IPS-18c (cell line): ENCODE results near the gene DNAI1.

Experiments used
- H3K4me3 ChIP-seq: 2 replicates; pipeline ENCODE4 v1.7.0; 2013; ENCODE audit warnings: low read depth, mild to moderate bottlenecking, low read length, moderate library complexity; ENCODE audit not compliant: insufficient read depth
- H3K9me3 ChIP-seq: one replicate; pipeline ENCODE4 v1.6.1; 2013; ENCODE audit warnings: mild to moderate bottlenecking, low read length, moderate library complexity; ENCODE audit not compliant: control insufficient read depth, insufficient read depth

DNAI1 gene

DNA sequence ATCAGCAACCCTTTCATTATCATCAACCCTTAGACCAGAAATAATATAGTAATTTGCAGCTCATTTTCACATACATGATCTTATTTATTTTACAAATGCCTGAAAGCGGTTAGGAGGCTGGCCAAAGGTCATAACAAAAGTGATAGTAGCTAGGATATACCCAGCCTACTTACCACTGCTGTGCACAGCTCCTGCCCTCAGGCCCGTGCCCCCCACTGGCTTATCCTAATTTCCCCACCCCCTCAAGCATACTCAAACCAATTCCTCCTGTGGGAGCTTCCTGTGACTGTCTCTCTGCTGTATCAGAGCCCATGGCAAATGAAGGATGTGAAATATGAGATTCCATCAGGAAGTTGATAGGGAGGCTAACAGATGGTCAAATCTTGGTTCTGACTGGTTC lies 15.1 kb upstream of the DNAI1 start:
- H3K4me3 ChIP-seq: no peak overlapping the region
- no peaks in the 10 kb centered on the region for H3K9me3 ChIP-seq

DNA sequence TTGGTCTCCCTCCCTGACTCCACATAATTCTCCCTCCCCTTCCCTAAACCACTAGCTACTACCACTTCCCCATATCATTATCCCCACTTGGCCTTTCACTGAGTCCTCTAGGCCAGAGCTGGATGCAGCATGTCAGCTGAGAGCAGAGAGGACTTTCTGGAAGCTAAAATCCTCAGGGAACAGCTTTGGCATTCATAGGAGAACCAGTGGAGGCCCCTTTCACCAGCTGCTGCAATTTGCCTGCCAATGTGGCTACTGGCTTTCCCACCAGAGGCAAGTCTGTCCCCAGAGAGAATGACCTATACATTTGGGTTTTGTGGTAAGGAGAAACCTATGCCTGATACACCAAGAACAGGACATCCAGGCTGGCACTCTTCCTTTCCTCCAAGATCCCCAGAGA lies 14.6 kb upstream of the DNAI1 start:
- Histone ChIP-seq H3K4me3 (no peak overlapping the region), H3K9me3 (no peaks in the 10 kb centered on the region)

DNA sequence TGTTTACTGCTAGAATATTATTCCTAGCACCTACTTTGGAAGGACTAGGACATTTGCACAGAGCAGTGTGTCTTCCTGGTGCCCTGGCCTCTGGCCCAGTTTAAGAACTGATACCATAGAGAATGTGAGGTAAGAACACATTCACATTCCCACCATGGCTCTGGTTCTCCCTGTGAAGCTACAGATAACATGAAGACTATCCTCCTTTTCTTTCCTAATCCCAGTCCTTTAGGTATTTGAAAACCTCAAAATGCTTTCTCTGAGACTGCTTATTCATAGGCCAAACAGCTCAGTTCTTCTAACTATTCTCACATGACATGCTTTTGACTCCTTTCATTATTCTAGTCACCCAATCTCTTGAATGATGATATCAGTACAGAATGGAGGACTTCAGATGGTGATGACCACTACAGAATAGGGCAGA lies 12.1 kb upstream of the DNAI1 start:
- Histone ChIP-seq H3K9me3 (no peaks in the 10 kb centered on the region), H3K4me3 (no peak overlapping the region)

DNA sequence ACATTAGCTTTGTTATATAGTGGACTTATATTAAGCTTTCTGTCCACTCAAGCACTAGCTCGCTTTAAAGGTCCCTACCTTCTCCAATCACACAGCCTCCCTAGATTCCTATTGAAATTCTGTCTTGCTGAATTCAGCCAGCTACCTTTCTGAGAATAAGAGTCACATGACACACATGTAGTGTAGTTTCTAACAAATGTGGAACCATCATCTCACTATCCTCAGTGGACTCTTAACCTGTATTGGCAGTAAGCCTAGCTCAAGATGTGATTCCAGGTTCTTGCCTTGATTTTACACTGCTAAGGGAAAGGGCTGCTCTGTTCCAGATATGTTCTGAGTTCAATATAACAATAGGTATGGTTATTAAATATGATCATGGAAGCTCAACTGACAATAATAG lies 11.7 kb upstream of the DNAI1 start:
- H3K4me3 ChIP-seq: no peak overlapping the region
- H3K9me3 ChIP-seq: no peaks in the 10 kb centered on the region

DNA sequence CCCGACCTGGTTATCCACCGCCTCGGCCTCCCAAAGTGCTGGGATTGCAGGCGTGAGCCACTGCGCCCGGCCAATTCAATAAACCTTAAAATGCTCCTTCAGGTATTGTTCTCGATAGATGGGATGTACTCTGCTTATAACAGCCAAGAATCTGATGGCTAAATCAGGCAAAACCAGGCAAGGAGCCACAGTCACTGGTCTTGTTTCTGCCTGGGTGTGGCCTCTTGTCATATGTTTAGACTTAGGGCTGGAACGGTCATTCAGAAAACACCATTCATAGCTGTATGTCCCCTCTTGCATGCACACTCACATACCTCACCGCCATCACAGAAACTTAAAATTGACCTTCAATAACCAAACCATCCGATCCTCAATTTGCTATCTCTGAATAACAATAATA lies 8.0 kb upstream of the DNAI1 start:
- H3K4me3 ChIP-seq: no peak overlapping the region
- no peaks in the 10 kb centered on the region for H3K9me3 ChIP-seq

DNA sequence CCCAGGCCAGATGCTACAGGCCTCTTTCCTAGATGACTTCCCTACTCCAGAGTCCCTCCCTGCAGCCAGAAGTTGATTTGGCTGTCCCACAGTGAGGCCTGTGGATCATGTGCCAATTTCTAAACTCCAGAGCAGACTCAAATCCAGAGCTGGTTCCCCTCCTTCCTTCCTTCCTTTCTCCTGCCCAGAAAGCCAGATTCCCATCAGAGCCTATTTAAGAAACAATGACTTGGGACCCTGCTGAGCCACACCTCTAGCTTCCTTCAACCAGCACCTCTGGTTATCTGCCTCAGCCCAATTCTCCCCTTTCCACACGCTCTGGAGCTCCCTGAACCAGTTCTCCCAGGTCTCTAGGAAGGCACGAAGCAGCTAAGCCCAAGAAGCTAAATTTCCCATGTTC lies 7.5 kb upstream of the DNAI1 start:
- H3K4me3 ChIP-seq: no peak overlapping the region
- H3K9me3 ChIP-seq: no peaks in the 10 kb centered on the region

DNA sequence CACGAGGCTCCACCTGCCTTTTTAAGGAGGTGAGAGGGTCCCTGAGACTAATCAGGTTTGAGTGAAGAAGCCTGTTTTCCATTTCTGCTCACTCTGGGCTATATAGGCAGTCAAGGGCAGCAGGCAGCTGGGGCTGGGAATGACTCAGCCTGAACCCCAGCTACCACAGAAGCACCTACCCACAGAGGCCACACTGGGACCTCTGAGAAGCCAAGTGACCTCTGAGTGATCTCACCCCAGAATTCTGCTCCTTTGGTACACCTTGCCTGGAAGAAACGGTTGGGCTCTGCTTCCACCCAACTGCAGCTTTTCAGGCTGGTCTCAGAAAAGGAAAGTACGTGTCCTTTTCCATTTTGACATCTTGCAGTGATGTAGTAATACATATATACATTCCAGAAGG lies 7.1 kb upstream of the DNAI1 start:
- no peaks in the 10 kb centered on the region for H3K9me3 ChIP-seq
- no peak overlapping the region for H3K4me3 ChIP-seq

DNA sequence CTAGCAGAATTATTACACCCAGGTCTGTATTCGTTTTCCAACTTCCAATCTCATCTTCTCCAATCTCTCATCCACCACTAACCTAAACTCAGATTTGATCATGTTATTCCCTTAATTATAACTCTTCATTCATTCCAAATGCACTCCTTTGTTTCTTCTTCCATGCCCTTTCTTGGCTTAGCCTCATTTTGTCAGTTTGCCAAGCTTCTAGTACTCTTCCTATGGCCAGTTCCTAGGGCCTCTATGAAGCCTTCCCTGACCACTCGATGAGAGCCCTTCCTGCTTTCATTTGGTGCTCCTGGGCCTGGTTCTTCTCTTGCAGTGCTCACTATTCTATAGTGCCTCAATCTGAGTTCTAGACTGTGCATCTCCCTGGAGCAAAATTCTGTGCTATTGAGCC lies 6.0 kb upstream of the DNAI1 start:
- Histone ChIP-seq H3K9me3 (no peaks in the 10 kb centered on the region), H3K4me3 (no peak overlapping the region)

DNA sequence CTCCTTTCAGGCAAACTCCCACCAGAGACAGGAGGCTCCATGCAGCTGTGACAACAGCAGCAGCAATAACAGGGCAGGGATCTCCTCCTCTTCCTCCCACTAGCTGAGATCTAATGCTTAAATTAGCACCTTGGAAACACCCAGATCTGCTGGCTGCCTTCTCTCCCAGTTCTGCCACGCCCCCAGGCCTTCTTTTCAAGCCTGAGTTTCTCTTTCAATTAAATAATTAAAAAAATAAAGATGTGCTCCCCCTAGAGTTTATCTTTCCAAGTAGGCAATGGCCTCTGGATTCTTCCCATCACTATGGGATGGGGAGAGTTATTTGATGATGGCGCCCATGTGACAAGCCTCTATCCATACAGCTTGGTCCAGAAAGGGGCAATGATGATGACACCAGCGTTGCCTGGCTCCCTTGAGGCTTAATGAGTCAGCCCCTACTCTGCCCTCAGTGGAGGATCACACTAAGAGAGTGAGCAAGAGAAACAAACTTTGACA lies 4.0 kb upstream of the DNAI1 start:
- Histone ChIP-seq H3K4me3 (no peak overlapping the region), H3K9me3 (no peaks in the 10 kb centered on the region)

DNA sequence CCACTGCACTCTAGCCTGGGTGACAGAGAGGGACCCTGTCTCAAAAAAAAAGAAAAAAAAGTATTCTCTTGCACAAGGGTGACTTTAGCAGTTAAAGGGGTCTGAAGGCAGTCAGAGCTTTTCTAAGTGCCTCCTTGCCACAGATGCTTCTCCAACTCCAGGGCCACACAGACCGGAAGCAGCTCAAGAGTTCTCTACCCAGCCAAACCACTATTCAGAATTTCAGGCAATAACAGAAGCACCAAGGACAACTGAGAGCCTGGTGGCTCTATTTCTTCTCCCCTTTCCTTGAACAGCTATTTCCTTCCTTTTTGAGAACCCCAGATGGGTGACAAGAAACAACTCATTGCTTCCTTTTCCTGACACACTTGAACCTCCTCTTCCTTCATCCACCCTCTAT lies 2.5 kb upstream of the DNAI1 start:
- H3K4me3 ChIP-seq: no peak overlapping the region

DNA sequence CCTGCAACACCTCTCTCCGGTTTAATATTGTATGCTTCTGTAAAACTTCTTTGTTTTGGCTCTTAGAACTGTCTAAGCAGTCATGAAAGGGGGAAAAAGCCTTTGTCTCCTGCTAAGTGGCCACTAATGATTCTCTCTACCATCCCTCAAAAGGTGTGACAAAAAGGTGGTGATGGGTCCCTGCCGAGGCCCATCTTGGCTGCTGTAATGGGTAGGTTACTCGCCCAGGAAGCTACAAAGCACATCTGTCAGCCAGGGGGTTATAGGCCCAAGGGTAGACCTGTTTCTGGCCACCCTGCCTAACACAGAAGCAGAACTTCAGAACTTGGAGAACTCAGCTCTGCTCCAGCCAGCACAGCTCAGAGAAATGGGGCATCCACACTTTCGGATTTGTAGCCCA lies 1.9 kb upstream of the DNAI1 start:
- Histone ChIP-seq H3K4me3 (peak overlapping the region; percentile 74; the same call in 1 of the 2 replicates), H3K9me3 (no peaks in the 10 kb centered on the region)

More for the DNA sequence above, 2.5 kb upstream of the DNAI1 start:
- H3K9me3 ChIP-seq: no peaks in the 10 kb centered on the region

DNA sequence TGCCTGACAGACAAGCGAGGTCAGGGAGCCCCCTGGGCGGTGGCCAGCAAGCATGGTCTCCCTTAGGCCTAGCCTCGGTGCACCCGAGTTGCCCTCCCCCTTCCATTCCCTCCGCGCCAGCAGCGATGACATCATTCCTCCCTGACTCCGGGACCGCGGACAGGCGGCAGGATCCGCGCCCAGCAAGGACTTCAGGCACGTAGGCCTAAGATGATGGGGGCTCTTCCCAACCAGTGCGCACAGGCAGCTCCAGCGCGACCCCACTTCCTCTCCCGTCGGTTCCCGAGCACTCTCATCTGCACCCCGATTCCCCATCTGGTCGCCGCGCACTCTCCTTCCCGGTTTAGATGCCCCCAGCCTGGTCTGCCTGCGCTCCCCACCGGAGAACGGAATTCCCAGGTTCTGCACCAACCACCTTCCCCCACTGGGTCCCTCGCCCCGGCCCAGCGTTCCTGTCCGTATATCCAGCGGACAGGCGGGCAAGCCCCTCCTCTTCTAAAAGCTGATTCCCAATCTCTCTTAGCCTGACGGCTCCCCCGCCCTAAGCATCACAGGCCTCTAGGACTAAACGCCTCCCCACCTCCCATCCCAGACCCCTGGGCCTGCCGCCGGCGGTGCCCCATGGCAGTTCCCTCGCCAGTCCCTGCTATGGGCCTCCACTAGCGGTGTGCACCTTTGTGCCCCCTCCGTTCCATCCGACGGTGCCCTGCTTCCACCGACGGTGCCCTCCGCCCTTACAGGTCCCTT lies 1.2 kb upstream of the DNAI1 start:
- no peaks in the 10 kb centered on the region for H3K9me3 ChIP-seq
- peak overlapping the region; percentile 74 for H3K4me3 ChIP-seq

DNA sequence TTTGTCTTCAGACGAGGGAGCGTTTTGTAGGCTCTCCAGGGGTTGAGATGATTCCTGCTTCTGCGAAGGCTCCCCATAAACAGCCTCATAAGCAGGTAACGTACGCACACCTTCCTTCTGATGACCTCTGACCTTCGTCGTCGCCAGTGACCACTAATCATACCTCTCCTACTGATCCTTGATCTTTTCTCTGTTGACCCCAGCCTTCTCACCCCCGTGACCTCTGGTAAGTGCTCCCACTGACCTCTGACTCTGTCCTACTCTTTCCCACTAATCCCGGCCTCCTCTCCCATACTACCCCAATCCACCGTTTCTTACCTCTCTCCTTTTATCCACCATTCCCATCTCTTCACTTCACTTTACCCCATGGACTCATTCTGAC lies 345 bp downstream of the DNAI1 start:
- H3K9me3 ChIP-seq: no peaks in the 10 kb centered on the region
- H3K4me3 ChIP-seq: peak overlapping the region; percentile 50

DNA sequence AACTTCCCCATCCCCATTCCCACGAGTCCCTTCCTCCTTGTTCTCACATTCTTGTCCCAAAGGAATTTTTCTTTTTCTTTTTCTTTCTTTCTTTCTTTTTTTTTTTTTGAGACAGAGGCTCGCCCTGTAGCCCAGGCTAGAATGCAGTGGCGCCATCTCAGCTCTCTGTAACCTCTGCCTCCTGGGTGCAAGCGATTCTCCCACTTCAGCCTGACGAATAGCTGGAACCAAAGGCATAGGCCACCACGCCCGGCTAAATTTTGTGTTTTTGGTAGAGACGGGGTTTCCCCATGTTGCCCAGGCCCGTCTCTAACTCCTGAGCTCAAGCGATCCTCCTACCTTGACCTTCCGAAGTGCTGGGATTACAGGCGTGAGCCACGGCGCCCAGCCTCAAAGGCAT lies 751 bp downstream of the DNAI1 start:
- 0 out of 2 replicates have a peak overlapping the region, but pooled peaks have one; percentile 50 for H3K4me3 ChIP-seq
- no peaks in the 10 kb centered on the region for H3K9me3 ChIP-seq

DNA sequence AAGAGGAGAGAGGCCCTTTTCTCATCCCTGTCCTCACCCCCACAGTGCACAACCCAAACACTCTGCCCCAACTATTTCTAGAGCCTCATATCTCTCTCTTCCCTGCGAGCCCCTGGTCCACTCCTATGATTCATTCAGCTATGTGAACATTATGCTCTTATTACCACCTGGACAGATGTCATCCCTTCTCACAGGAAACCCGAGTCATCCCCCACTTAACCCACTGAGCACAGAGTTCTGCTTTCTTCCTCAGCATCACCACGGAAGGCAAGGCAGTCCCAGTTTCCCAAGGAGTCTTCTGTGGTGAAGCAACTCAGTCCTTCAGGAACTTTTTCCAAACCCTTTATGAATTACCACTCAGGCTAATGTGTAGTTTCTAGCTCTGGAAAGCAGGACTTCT lies 1.3 kb downstream of the DNAI1 start:
- Histone ChIP-seq H3K9me3 (no peaks in the 10 kb centered on the region), H3K4me3 (no peak overlapping the region)

DNA sequence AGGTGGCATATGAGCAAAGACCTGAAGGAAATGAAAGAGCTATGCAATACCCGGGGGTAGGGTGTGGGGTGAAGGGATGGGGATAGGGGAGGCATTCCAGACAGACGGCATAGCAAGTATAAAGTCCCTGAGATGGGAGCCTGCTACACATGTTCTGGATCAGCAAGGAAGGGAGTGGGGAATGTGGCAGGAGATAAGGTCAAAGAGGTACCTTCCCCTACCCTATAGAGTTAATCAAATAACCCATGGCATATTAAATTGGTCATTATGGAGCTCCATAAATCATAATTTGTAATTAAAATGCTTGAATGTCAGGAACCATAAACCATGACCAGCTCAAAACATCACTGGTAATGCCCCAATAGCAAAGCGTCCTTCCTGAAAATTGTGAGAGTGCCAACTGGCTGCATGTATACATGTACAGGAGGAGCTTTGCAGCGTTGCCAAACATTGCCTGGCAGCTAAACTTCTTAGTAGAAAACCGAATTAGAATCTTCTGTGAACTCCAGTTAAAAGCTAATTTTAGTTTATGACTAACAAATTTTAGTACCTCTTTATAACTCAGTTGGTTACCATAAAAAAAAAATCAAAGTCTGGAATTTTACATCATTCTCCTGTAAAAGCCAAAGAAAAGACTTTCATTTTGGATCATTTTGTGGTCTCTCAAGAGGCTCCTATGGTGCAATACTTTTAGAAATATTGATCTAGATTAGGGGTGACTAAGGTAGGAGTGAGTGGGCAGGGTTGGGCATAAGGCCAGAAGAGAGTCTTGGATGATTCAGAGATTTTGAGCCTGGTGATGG lies 4.7 kb downstream of the DNAI1 start:
- Histone ChIP-seq H3K9me3 (no peaks in the 10 kb centered on the region), H3K4me3 (no peak overlapping the region)

DNA sequence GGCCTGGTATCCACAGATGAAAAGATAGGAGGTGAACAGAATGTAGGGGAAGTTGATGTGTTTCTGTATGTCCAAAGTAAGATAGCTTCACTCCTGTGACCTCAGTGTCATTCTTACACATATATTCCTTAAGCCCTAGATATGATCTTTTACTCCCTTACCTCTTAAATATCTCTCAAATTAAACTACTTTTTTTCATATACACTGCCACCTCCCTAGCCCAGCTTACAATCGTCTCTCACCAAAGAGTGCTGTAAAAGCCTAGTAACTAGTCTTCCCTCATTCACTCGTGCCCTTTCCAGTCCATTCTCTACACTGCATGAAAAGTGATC lies 5.3 kb downstream of the DNAI1 start:
- H3K9me3 ChIP-seq: no peaks in the 10 kb centered on the region
- no peak overlapping the region for H3K4me3 ChIP-seq

DNA sequence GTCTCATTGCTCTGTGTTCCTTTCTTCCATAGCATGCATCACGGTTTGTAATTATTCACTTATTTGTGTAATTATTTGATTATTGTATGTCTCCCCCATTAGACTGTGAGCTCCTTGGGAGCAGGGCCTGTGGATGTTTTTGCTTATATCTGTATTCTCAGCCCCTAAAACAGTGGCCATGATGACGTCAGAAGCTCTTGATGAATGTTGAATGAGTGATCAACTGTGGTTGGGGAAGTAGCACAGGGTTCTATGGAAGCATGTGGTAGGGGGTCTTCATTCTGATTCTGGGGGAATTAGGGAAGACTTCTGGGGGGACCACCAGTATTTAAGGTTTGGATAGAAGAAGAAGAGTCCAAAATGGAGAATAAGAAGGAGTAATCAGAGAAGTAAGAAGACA lies 6.0 kb downstream of the DNAI1 start:
- Histone ChIP-seq H3K9me3 (no peaks in the 10 kb centered on the region), H3K4me3 (no peak overlapping the region)
